ENCODE results near the gene VMP1. TPM values are rescaled to one million over a fixed set of nuclear protein-coding genes. Genes with fewer than 3 reads are reported as not detected.
A peak's percentile ranks its signal among the peaks of the same experiment; 100 is the strongest.
"Not testable (repeated sequence)": the region's sequence is repeated elsewhere in the genome, so short reads cannot be mapped to it uniquely, and the experiment has no call there.

VMP1 gene
- total RNA-seq, 2 experiments from 2014 or later, result 398 to 408 TPM

- ChIA-PET CTCF (interaction anchor here (0.6 to 8.9 kb wide), 8 partner anchors 13 to 75 kb away, joined by 3 to 88 read pairs (median 12); no protein-coding TSS in a partner anchor), POLR2A (interaction anchor here (0.7 to 20.1 kb wide), 23 partner anchors 9 to 1450 kb away, joined by 3 to 2499 read pairs (median 5); partner anchors contain the start of genes CLTC, PTRH2, RNFT1 and RPS6KB1)
- H3K27me3 Mint-ChIP-seq, result no peaks in the 10 kb centered on the region
- H3K4me3 Mint-ChIP-seq, result peak overlapping the region; percentile 79
- DNase-seq, result peak; percentile 89
- peak overlapping the region; percentile 97 for H3K27ac Mint-ChIP-seq
- peaks cover 42% of the 10 kb centered on the region for H3K36me3 Mint-ChIP-seq (ENCODE audit: low read depth)
- H3K9me3 Mint-ChIP-seq, result no peaks in the 10 kb centered on the region
- H3K4me1 Mint-ChIP-seq, result peaks cover 63% of the 10 kb centered on the region
Measured at GRCh38 chr17:59786536-59787319, 79.3 kb downstream of the VMP1 start.

- H3K27ac Mint-ChIP-seq, result peak overlapping the region; percentile 74
- peaks cover 50% of the 10 kb centered on the region for H3K4me1 Mint-ChIP-seq
- peaks cover 35% of the 10 kb centered on the region for H3K36me3 Mint-ChIP-seq (ENCODE audit: low read depth)
- not testable (repeated sequence) for DNase-seq, H3K27me3 Mint-ChIP-seq, H3K4me3 Mint-ChIP-seq, H3K9me3 Mint-ChIP-seq
- CTCF ChIA-PET, result interaction anchor here (0.7 to 8.9 kb wide), 4 partner anchors 12 to 38 kb away, joined by 3 to 88 read pairs (median 32); no protein-coding TSS in a partner anchor
- POLR2A ChIA-PET, result interaction anchor here (6.2 to 20.1 kb wide), 2 partner anchors 9 to 46 kb away, joined by 84 to 2499 read pairs; no protein-coding TSS in a partner anchor
Measured at GRCh38 chr17:59789849-59790248, 82.4 kb downstream of the VMP1 start.

GRCh38 chr17:59790418-59790817, 83.0 kb downstream of the VMP1 start:
- peak overlapping the region; percentile 27 for H3K27ac Mint-ChIP-seq
- peaks cover 38% of the 10 kb centered on the region for H3K36me3 Mint-ChIP-seq (ENCODE audit: low read depth)
- H3K4me3 Mint-ChIP-seq, H3K27me3 Mint-ChIP-seq, H3K9me3 Mint-ChIP-seq, CTCF ChIA-PET, DNase-seq: not testable (repeated sequence)
- peaks cover 46% of the 10 kb centered on the region for H3K4me1 Mint-ChIP-seq
- POLR2A ChIA-PET, result interaction anchor here (0.7 to 20.1 kb wide), 6 partner anchors 8 to 45 kb away, joined by 3 to 2499 read pairs (median 6); no protein-coding TSS in a partner anchor

- Mint-ChIP-seq H3K9me3 (no peaks in the 10 kb centered on the region), H3K27me3 (no peaks in the 10 kb centered on the region), H3K27ac (no peak overlapping the region), H3K4me3 (no peak overlapping the region), H3K4me1 (peaks cover 47% of the 10 kb centered on the region), H3K36me3 (ENCODE audit: low read depth) (peaks cover 39% of the 10 kb centered on the region)
- POLR2A ChIA-PET, result interaction anchor here (0.7 to 20.1 kb wide), 5 partner anchors 19 to 45 kb away, joined by 3 to 2499 read pairs (median 4); no protein-coding TSS in a partner anchor
- no peak for DNase-seq
- CTCF ChIA-PET, result no interaction called here
Measured at GRCh38 chr17:59790910-59791309, 83.5 kb downstream of the VMP1 start.

GRCh38 chr17:59791603-59792457, 84.4 kb downstream of the VMP1 start:
- Mint-ChIP-seq H3K4me1 (peaks cover 51% of the 10 kb centered on the region), H3K9me3 (no peaks in the 10 kb centered on the region), H3K36me3 (ENCODE audit: low read depth) (peaks cover 43% of the 10 kb centered on the region), H3K27me3 (no peaks in the 10 kb centered on the region), H3K4me3 (no peak overlapping the region), H3K27ac (peak overlapping the region; percentile 47)
- POLR2A ChIA-PET, result interaction anchor here (1.4 to 20.1 kb wide), 2 partner anchors 38 to 44 kb away, joined by 9 to 2499 read pairs; no protein-coding TSS in a partner anchor
- DNase-seq, result no peak
- CTCF ChIA-PET, result no interaction called here

GRCh38 chr17:59792458-59792823, 85.0 kb downstream of the VMP1 start:
- DNase-seq, H3K27me3 Mint-ChIP-seq, H3K9me3 Mint-ChIP-seq, H3K4me3 Mint-ChIP-seq, CTCF ChIA-PET: not testable (repeated sequence)
- peak overlapping the region; percentile 47 for H3K27ac Mint-ChIP-seq
- POLR2A ChIA-PET, result interaction anchor here (20.1 kb wide), 1 partner anchor 43 kb away, joined by 2499 read pairs; no protein-coding TSS in a partner anchor
- H3K4me1 Mint-ChIP-seq, result peaks cover 49% of the 10 kb centered on the region
- peaks cover 44% of the 10 kb centered on the region for H3K36me3 Mint-ChIP-seq (ENCODE audit: low read depth)

- H3K36me3 Mint-ChIP-seq (ENCODE audit: low read depth), result peaks cover 46% of the 10 kb centered on the region
- no peaks in the 10 kb centered on the region for H3K9me3 Mint-ChIP-seq
- H3K4me1 Mint-ChIP-seq, result peaks cover 51% of the 10 kb centered on the region
- H3K27me3 Mint-ChIP-seq, result no peaks in the 10 kb centered on the region
- no peak overlapping the region for H3K27ac Mint-ChIP-seq
- ChIA-PET CTCF (no interaction called here), POLR2A (interaction anchor here (1.0 to 20.1 kb wide), 2 partner anchors 11 to 42 kb away, joined by 3 to 2499 read pairs; no protein-coding TSS in a partner anchor)
- no peak for DNase-seq
- H3K4me3 Mint-ChIP-seq, result no peak overlapping the region
Measured at GRCh38 chr17:59793205-59793604, 85.8 kb downstream of the VMP1 start.

GRCh38 chr17:59796138-59796537, 88.7 kb downstream of the VMP1 start:
- H3K9me3 Mint-ChIP-seq, result no peaks in the 10 kb centered on the region
- H3K36me3 Mint-ChIP-seq (ENCODE audit: low read depth), result peaks cover 36% of the 10 kb centered on the region
- H3K4me1 Mint-ChIP-seq, result peaks cover 46% of the 10 kb centered on the region
- H3K27me3 Mint-ChIP-seq, result no peaks in the 10 kb centered on the region
- no peak for DNase-seq
- ChIA-PET POLR2A (interaction anchor here (1.0 to 6.8 kb wide), 5 partner anchors 9 to 41 kb away, joined by 3 to 112 read pairs (median 53); no protein-coding TSS in a partner anchor), CTCF (interaction anchor here (0.6 kb wide), 1 partner anchor 19 kb away, joined by 5 read pairs; no protein-coding TSS in a partner anchor)
- H3K27ac Mint-ChIP-seq, result peak overlapping the region; percentile 34
- no peak overlapping the region for H3K4me3 Mint-ChIP-seq

GRCh38 chr17:59796785-59797205, 89.3 kb downstream of the VMP1 start:
- DNase-seq, result no peak
- no peaks in the 10 kb centered on the region for H3K27me3 Mint-ChIP-seq
- peaks cover 44% of the 10 kb centered on the region for H3K4me1 Mint-ChIP-seq
- ChIA-PET CTCF (interaction anchor here (0.6 kb wide), 1 partner anchor 19 kb away, joined by 5 read pairs; no protein-coding TSS in a partner anchor), POLR2A (interaction anchor here (1.0 to 6.8 kb wide), 6 partner anchors 10 to 41 kb away, joined by 3 to 112 read pairs (median 29); no protein-coding TSS in a partner anchor)
- H3K36me3 Mint-ChIP-seq (ENCODE audit: low read depth), result peaks cover 33% of the 10 kb centered on the region
- H3K4me3 Mint-ChIP-seq, result no peak overlapping the region
- H3K9me3 Mint-ChIP-seq, result no peaks in the 10 kb centered on the region
- no peak overlapping the region for H3K27ac Mint-ChIP-seq

- Mint-ChIP-seq H3K36me3 (ENCODE audit: low read depth) (peaks cover 27% of the 10 kb centered on the region), H3K27me3 (no peaks in the 10 kb centered on the region), H3K4me3 (peak overlapping the region; percentile 29), H3K27ac (peak overlapping the region; percentile 67), H3K9me3 (no peaks in the 10 kb centered on the region), H3K4me1 (peaks cover 44% of the 10 kb centered on the region)
- ChIA-PET CTCF (interaction anchor here (1.2 kb wide), 2 partner anchors 10 to 39 kb away, joined by 4 to 5 read pairs; no protein-coding TSS in a partner anchor), POLR2A (interaction anchor here (0.7 to 6.8 kb wide), 12 partner anchors 11 to 95 kb away, joined by 3 to 112 read pairs (median 4); partner anchors contain the start of gene RPS6KB1)
- DNase-seq, result no peak
Measured at GRCh38 chr17:59798111-59798510, 90.7 kb downstream of the VMP1 start.

GRCh38 chr17:59800530-59800942, 93.1 kb downstream of the VMP1 start:
- Mint-ChIP-seq H3K27me3 (no peaks in the 10 kb centered on the region), H3K27ac (no peak overlapping the region), H3K9me3 (no peaks in the 10 kb centered on the region), H3K36me3 (ENCODE audit: low read depth) (peaks cover 22% of the 10 kb centered on the region), H3K4me3 (no peak overlapping the region), H3K4me1 (peaks cover 44% of the 10 kb centered on the region)
- ChIA-PET POLR2A (interaction anchor here (1.0 to 6.8 kb wide), 4 partner anchors 13 to 49 kb away, joined by 3 to 112 read pairs (median 68); no protein-coding TSS in a partner anchor), CTCF (interaction anchor here (0.6 kb wide), 1 partner anchor 14 kb away, joined by 3 read pairs; no protein-coding TSS in a partner anchor)
- no peak for DNase-seq

- no peak overlapping the region for H3K4me3 Mint-ChIP-seq
- H3K36me3 Mint-ChIP-seq (ENCODE audit: low read depth), result peaks cover 15% of the 10 kb centered on the region
- no peaks in the 10 kb centered on the region for H3K27me3 Mint-ChIP-seq
- H3K9me3 Mint-ChIP-seq, result no peaks in the 10 kb centered on the region
- POLR2A ChIA-PET, result interaction anchor here (1.2 to 6.8 kb wide), 4 partner anchors 15 to 35 kb away, joined by 3 to 112 read pairs (median 4); no protein-coding TSS in a partner anchor
- H3K4me1 Mint-ChIP-seq, result peaks cover 33% of the 10 kb centered on the region
- no peak for DNase-seq
- H3K27ac Mint-ChIP-seq, result no peak overlapping the region
- CTCF ChIA-PET, result interaction anchor here (0.6 kb wide), 1 partner anchor 13 kb away, joined by 3 read pairs; no protein-coding TSS in a partner anchor
Measured at GRCh38 chr17:59802160-59802559, 94.7 kb downstream of the VMP1 start.
